Testis (tissue), 3 donors: ENCODE results near the gene UVSSA. TPM values are rescaled to one million over a fixed set of nuclear protein-coding genes. Genes with fewer than 3 reads are reported as not detected.
A peak's percentile ranks its signal among the peaks of the same experiment; 100 is the strongest.

Experiments
- DNase-seq: peaks from one replicate; pipeline ENCODE4 v3.0.0-alpha.2; 2019
- H3K27ac ChIP-seq, 2 donors: fragments of 200-600 bp; sonication (generic); one replicate each; pipeline ENCODE4 v1.5.1; 2019
- H3K27me3 ChIP-seq: fragments of 200-600 bp; sonication (generic); one replicate; pipeline ENCODE4 v1.5.1; 2019
- H3K36me3 ChIP-seq: fragments of 200-600 bp; sonication (generic); one replicate; pipeline ENCODE4 v1.5.1; 2017; ENCODE audit warnings: low read depth; ENCODE audit errors: missing control alignments
- H3K4me1 ChIP-seq: fragments of 200-600 bp; sonication (generic); one replicate; pipeline ENCODE4 v1.5.1; 2019
- H3K4me3 ChIP-seq, 2 donors: fragments of 200-600 bp; sonication (generic); one replicate each; pipeline ENCODE4 v1.5.1; 2017 to 2019
- H3K9me3 ChIP-seq: fragments of 200-600 bp; sonication (generic); one replicate; pipeline ENCODE4 v1.5.1; 2017
- CTCF ChIP-seq, 3 experiments: fragments of 450-650 bp in 2 of 3; fragments of 200-600 bp in 1 of 3; sonication (generic) in 1 of 3; IDR thresholded peaks; one replicate each; pipeline ENCODE4 v1.5.1; 2016 to 2019; ENCODE audit warnings: antibody characterized with exemption in 3 of 3, mild to moderate bottlenecking in 2 of 3, moderate library complexity in 1 of 3
- POLR2A ChIP-seq: fragments of 450-650 bp; IDR thresholded peaks from one replicate; pipeline ENCODE4 v1.6.1; 2017; ENCODE audit warnings: antibody characterized with exemption, mild to moderate bottlenecking, moderate library complexity
- WGBS, 2 donors: methylation state at CpG; one replicate each; pipeline ENCODE4 v1.1.5; 2018; 5-methylcytosine and 5-hydroxymethylcytosine counted together
- intact Hi-C: fragments of 100-400 bp; cut with DNase I; formaldehyde crosslinking; loops from one replicate; pipeline ENCODE4 v1.15.1; 2023; ENCODE audit warnings: low total_unique reads
- polyA plus RNA-seq: library from polyadenylated mRNA; stranded (reverse); fragments of 350-450 nt; fragmentation: Illumina TruSeq; extraction: RNeasy Lipid Tissue Mini Kit (QIAGEN cat#74804); gene quantifications from one replicate; pipeline ENCODE4 v1.2.3, GENCODE V29; 2014; ENCODE audit warnings: low read depth, low replicate concordance; ENCODE audit not compliant: insufficient read depth
- total RNA-seq, 2 donors: library from RNA; depleted of rRNA; stranded (reverse); fragments of >200 nt; gene quantifications; one replicate each; pipeline ENCODE4 v1.2.3, GENCODE V29; 2016

Gene UVSSA
- total and polyA plus RNA-seq, 3 donors from 2014 or later = 35.8 to 94.6 (median 71.5) TPM

GRCh38 chr4:1350169-1350520 lies 3.1 kb downstream of the UVSSA start:
- peaks cover 24% of the 10 kb centered on the region for H3K4me1 ChIP-seq
- H3K27me3 ChIP-seq = no peaks in the 10 kb centered on the region
- DNase-seq = no peak
- H3K4me3 ChIP-seq = no peak overlapping the region
- intact Hi-C loops = loop anchor here (10.0 kb wide), 1 partner anchor 285 kb away; no protein-coding TSS in a partner anchor
- 70 to 95% methylated on average over 2 to 5 of the region's 5 CpGs for WGBS, 2 donors
- no peak for TF ChIP-seq POLR2A
- no peak for TF ChIP-seq CTCF (IDR thresholded peaks at IDR 0.05)
- H3K36me3 ChIP-seq = no peaks in the 10 kb centered on the region
- H3K9me3 ChIP-seq = no peaks in the 10 kb centered on the region
- no peak overlapping the region for H3K27ac ChIP-seq

GRCh38 chr4:1351854-1352566 lies 5.0 kb downstream of the UVSSA start:
- peak; percentile 88 for DNase-seq
- TF ChIP-seq POLR2A (no peak), CTCF (IDR thresholded peaks at IDR 0.05) (peak; percentile 80 to 95 (median 80))
- 44 to 56% methylated on average over 16 to 24 of the region's 24 CpGs for WGBS, 2 donors
- no peaks in the 10 kb centered on the region for H3K36me3 ChIP-seq
- H3K4me1 ChIP-seq = peaks cover 24% of the 10 kb centered on the region
- no peaks in the 10 kb centered on the region for H3K27me3 ChIP-seq
- H3K9me3 ChIP-seq = no peaks in the 10 kb centered on the region
- no peak overlapping the region for H3K27ac ChIP-seq
- no peak overlapping the region for H3K4me3 ChIP-seq
- intact Hi-C loops = loop anchor here (10.0 kb wide), 1 partner anchor 283 kb away; no protein-coding TSS in a partner anchor

- Histone ChIP-seq H3K4me1 (peaks cover 23% of the 10 kb centered on the region), H3K9me3 (no peaks in the 10 kb centered on the region), H3K27ac (no peak overlapping the region), H3K36me3 (no peaks in the 10 kb centered on the region), H3K4me3 (no peak overlapping the region), H3K27me3 (no peaks in the 10 kb centered on the region)
- no peak for TF ChIP-seq CTCF (IDR thresholded peaks at IDR 0.05)
- TF ChIP-seq POLR2A = no peak
- intact Hi-C loops = loop anchor here (10.0 kb wide), 1 partner anchor 282 kb away; no protein-coding TSS in a partner anchor
- no peak for DNase-seq
- WGBS, 2 donors = 85 to 94% methylated on average over 7 to 12 of the region's 12 CpGs
These were observed 5.5 kb downstream of the UVSSA start for GRCh38 chr4:1352567-1352900.

GRCh38 chr4:1353186-1354055 lies 6.4 kb downstream of the UVSSA start:
- Histone ChIP-seq H3K4me3 (no peak overlapping the region), H3K27me3 (no peaks in the 10 kb centered on the region), H3K4me1 (peaks cover 15% of the 10 kb centered on the region), H3K36me3 (no peaks in the 10 kb centered on the region), H3K9me3 (no peaks in the 10 kb centered on the region), H3K27ac (no peak overlapping the region)
- intact Hi-C loops = loop anchor here (10.0 kb wide), 1 partner anchor 281 kb away; no protein-coding TSS in a partner anchor
- no peak for DNase-seq
- no peak for TF ChIP-seq CTCF (IDR thresholded peaks at IDR 0.05)
- 93 to 97% methylated on average over 13 to 29 of the region's 30 CpGs for WGBS, 2 donors
